Urinary bladder (tissue), 2 donors: Measurements from ENCODE around the gene BUB1. TPM values are rescaled to one million over a fixed set of nuclear protein-coding genes. Genes with fewer than 3 reads are reported as not detected.

ENCODE experiments used
- polyA plus RNA-seq: library from polyadenylated mRNA; stranded (reverse); fragments of 200-250 nt; gene quantifications from one replicate; pipeline ENCODE4 v1.2.3, GENCODE V29; 2013
- total RNA-seq: library from RNA; depleted of rRNA; stranded (reverse); fragments of >200 nt; gene quantifications from one replicate; pipeline ENCODE4 v1.2.3, GENCODE V29; 2014
- donor health status: healthy.

BUB1 gene
- total and polyA plus RNA-seq, 2 donors: 0.56 to 32.4 TPM

Other genes starting within 250 kb of the BUB1 start
- gene LIMS4, start 205.2 kb downstream of the BUB1 start, total RNA-seq: not detected
- 2.8 TPM for gene LIMS4, start 205.2 kb downstream of the BUB1 start, polyA plus RNA-seq
- gene RGPD6, start 100.8 kb downstream of the BUB1 start, total RNA-seq: 99.4 TPM
- gene RGPD6, start 100.8 kb downstream of the BUB1 start, polyA plus RNA-seq: 6.7 TPM
- gene ACOXL, start 54.5 kb upstream of the BUB1 start, total RNA-seq: 6.2 TPM
- gene ACOXL, start 54.5 kb upstream of the BUB1 start, polyA plus RNA-seq: 1.2 TPM